Breast epithelium (tissue), 4 donors: Measurements from ENCODE around the gene HLA-DMB. TPM values are rescaled to one million over a fixed set of nuclear protein-coding genes. Genes with fewer than 3 reads are reported as not detected.
A peak's percentile ranks its signal among the peaks of the same experiment; 100 is the strongest.

Experiments
- DNase-seq, 2 donors: peaks; one replicate each; pipeline ENCODE4 v3.0.0-alpha.2; 2019; ENCODE audit warnings: low spot score in 2 of 2
- H3K27ac ChIP-seq, 2 donors: fragments of 200-600 bp; sonication (generic) in 1 of 2; one replicate each; pipeline ENCODE4 v1.5.1; 2016 to 2019; ENCODE audit warnings: mild to moderate bottlenecking in 1 of 2
- H3K27me3 ChIP-seq, 2 donors: fragments of 200-600 bp; sonication (generic) in 1 of 2; one replicate each; pipeline versions ENCODE4 v1.5.1 to v1.6.0; 2017 to 2019; ENCODE audit warnings: control low read depth in 1 of 2, mild to moderate bottlenecking in 1 of 2
- H3K36me3 ChIP-seq: fragments of 200-600 bp; one replicate; pipeline ENCODE4 v1.5.1; 2019
- H3K4me1 ChIP-seq, 2 donors: fragments of 200-600 bp; sonication (generic); one replicate each; pipeline ENCODE4 v1.5.1; 2016 to 2019; ENCODE audit warnings: control low read depth in 1 of 2
- H3K4me3 ChIP-seq, 3 donors: fragments of 200-600 bp; sonication (generic); 1 replicate in 2 of 3; 2 replicates in 1 of 3; pipeline ENCODE4 v1.5.1; 2016 to 2019; ENCODE audit warnings: mild to moderate bottlenecking in 3 of 3, moderate library complexity in 2 of 3
- H3K9me3 ChIP-seq, 2 donors: fragments of 200-600 bp; sonication (generic) in 1 of 2; one replicate each; pipeline ENCODE4 v1.5.1; 2016 to 2019; ENCODE audit warnings: control low read depth in 1 of 2
- CTCF ChIP-seq, 3 donors: fragments of 450-650 bp; IDR thresholded peaks; one replicate each; pipeline ENCODE4 v1.5.1; 2016 to 2017; ENCODE audit warnings: antibody characterized with exemption in 3 of 3, mild to moderate bottlenecking in 3 of 3, moderate library complexity in 3 of 3
- POLR2A ChIP-seq: fragments of 450-650 bp; IDR thresholded peaks from one replicate; pipeline ENCODE4 v1.6.1; 2016; ENCODE audit warnings: antibody characterized with exemption, mild to moderate bottlenecking, moderate library complexity
- POLR2AphosphoS5 ChIP-seq, 3 donors: sonication (generic); formaldehyde crosslinking; IDR thresholded peaks; one replicate each; pipeline ENCODE4 v1.6.1; 2017; ENCODE audit warnings: antibody characterized with exemption in 3 of 3
- intact Hi-C: fragments of 100-400 bp; cut with DNase I; formaldehyde crosslinking; loops from one replicate; pipeline ENCODE4 v1.15.1; 2023; ENCODE audit warnings: low total_unique reads
- total RNA-seq, 3 donors: library from RNA; depleted of rRNA; stranded (reverse); fragments of >200 nt; gene quantifications; one replicate each; pipeline ENCODE4 v1.1.0, GENCODE V29; 2016

HLA-DMB gene
- total RNA-seq, 3 donors from 2014 or later, result 16.4 to 52.0 (median 34.6) TPM

GRCh38 chr6:32890831-32891230 lies 50.0 kb downstream of the HLA-DMB start:
- H3K27ac ChIP-seq, result no peak overlapping the region
- no peak for DNase-seq
- TF ChIP-seq CTCF (IDR thresholded peaks at IDR 0.05) (no peak), POLR2A (no peak), POLR2AphosphoS5 (IDR thresholded peaks at IDR 0.05) (no peak)
- H3K36me3 ChIP-seq, result no peaks in the 10 kb centered on the region
- H3K9me3 ChIP-seq, result no peaks in the 10 kb centered on the region
- intact Hi-C loops, result no loop called here
- peaks cover 0 to 7% of the 10 kb centered on the region in 2 donors for H3K4me1 ChIP-seq
- H3K4me3 ChIP-seq, result no peak overlapping the region
- no peaks in the 10 kb centered on the region for H3K27me3 ChIP-seq

- Histone ChIP-seq H3K27me3 (no peaks in the 10 kb centered on the region), H3K27ac (no peak overlapping the region), H3K36me3 (no peaks in the 10 kb centered on the region), H3K9me3 (no peaks in the 10 kb centered on the region), H3K4me3 (no peak overlapping the region), H3K4me1 (no peaks in the 10 kb centered on the region)
- intact Hi-C loops, result loop anchor here (10.0 kb wide), 1 partner anchor 65 kb away; the partner anchor contains the start of gene HLA-DMA
- TF ChIP-seq CTCF (IDR thresholded peaks at IDR 0.05) (no peak), POLR2A (no peak), POLR2AphosphoS5 (IDR thresholded peaks at IDR 0.05) (no peak)
- no peak for DNase-seq
Measured at GRCh38 chr6:32889533-32889932, 51.3 kb downstream of the HLA-DMB start.

- no peaks in the 10 kb centered on the region for H3K4me1 ChIP-seq
- TF ChIP-seq POLR2A, result no peak
- TF ChIP-seq CTCF (IDR thresholded peaks at IDR 0.05), result no peak
- TF ChIP-seq POLR2AphosphoS5 (IDR thresholded peaks at IDR 0.05), result no peak
- intact Hi-C loops, result loop anchor here (10.0 kb wide), 1 partner anchor 66 kb away; the partner anchor contains the start of gene HLA-DMA
- no peak for DNase-seq
- H3K27me3 ChIP-seq, result no peaks in the 10 kb centered on the region
- no peak overlapping the region for H3K4me3 ChIP-seq
- no peak overlapping the region for H3K27ac ChIP-seq
- no peaks in the 10 kb centered on the region for H3K36me3 ChIP-seq
- no peaks in the 10 kb centered on the region for H3K9me3 ChIP-seq
Measured at GRCh38 chr6:32888576-32888975, 52.3 kb downstream of the HLA-DMB start.

GRCh38 chr6:32887616-32888015 lies 53.2 kb downstream of the HLA-DMB start:
- TF ChIP-seq CTCF (IDR thresholded peaks at IDR 0.05) (no peak), POLR2AphosphoS5 (IDR thresholded peaks at IDR 0.05) (no peak), POLR2A (no peak)
- intact Hi-C loops, result loop anchor here (10.0 kb wide), 1 partner anchor 67 kb away; the partner anchor contains the start of gene HLA-DMA
- Histone ChIP-seq H3K4me1 (no peaks in the 10 kb centered on the region), H3K36me3 (no peaks in the 10 kb centered on the region), H3K4me3 (no peak overlapping the region), H3K27me3 (no peaks in the 10 kb centered on the region), H3K9me3 (no peaks in the 10 kb centered on the region), H3K27ac (peak overlapping the region in 1 of 2 donors; percentile 60)
- DNase-seq, result no peak

- intact Hi-C loops, result loop anchor here (10.0 kb wide), 1 partner anchor 68 kb away; the partner anchor contains the start of gene HLA-DMA
- Histone ChIP-seq H3K27ac (peak overlapping the region in 1 of 2 donors; percentile 60), H3K4me3 (no peak overlapping the region), H3K4me1 (no peaks in the 10 kb centered on the region), H3K27me3 (no peaks in the 10 kb centered on the region), H3K9me3 (no peaks in the 10 kb centered on the region), H3K36me3 (no peaks in the 10 kb centered on the region)
- no peak for TF ChIP-seq CTCF (IDR thresholded peaks at IDR 0.05)
- TF ChIP-seq POLR2A, result no peak
- no peak for TF ChIP-seq POLR2AphosphoS5 (IDR thresholded peaks at IDR 0.05)
- no peak for DNase-seq
Measured at GRCh38 chr6:32886681-32887383, 54.0 kb downstream of the HLA-DMB start.
